Prostate gland (tissue), 2 donors: ENCODE measurements around the gene ZC3HAV1. TPM values are rescaled to one million over a fixed set of nuclear protein-coding genes. Genes with fewer than 3 reads are reported as not detected.

ENCODE experiments used
- DNase-seq: peaks from one replicate; pipeline ENCODE4 v3.0.0-alpha.2; 2019; ENCODE audit warnings: low spot score
- H3K27ac ChIP-seq, 2 donors: fragments of 200-600 bp; sonication (generic); 2 replicates each; pipeline ENCODE4 v1.5.1; 2017 to 2019
- H3K27me3 ChIP-seq: fragments of 200-600 bp; sonication (generic); replicated peaks from 2 replicates; pipeline ENCODE4 v1.5.1; 2019; ENCODE audit not compliant: insufficient read depth
- H3K36me3 ChIP-seq, 2 donors: fragments of 200-600 bp; sonication (generic); 1 replicate in 1 of 2; 2 replicates in 1 of 2; pipeline versions ENCODE4 v1.5.1 to v1.8.1; 2017 to 2019
- H3K4me1 ChIP-seq: fragments of 200-600 bp; sonication (generic); replicated peaks from 2 replicates; pipeline ENCODE4 v1.5.1; 2019
- H3K4me3 ChIP-seq, 2 donors: fragments of 200-600 bp; sonication (generic); 2 replicates each; pipeline ENCODE4 v1.5.1; 2017 to 2019
- H3K9me3 ChIP-seq: fragments of 200-600 bp; sonication (generic); 2 replicates; pipeline ENCODE4 v1.5.1; 2017
- CTCF ChIP-seq, 4 experiments: fragments of 200-600 bp in 2 of 4; fragments of 450-650 bp in 2 of 4; sonication (generic) in 2 of 4; IDR thresholded peaks; 1 replicate in 3 of 4; 2 replicates in 1 of 4; pipeline ENCODE4 v1.5.1; 2016 to 2019; ENCODE audit warnings: antibody characterized with exemption in 4 of 4, mild to moderate bottlenecking in 2 of 4, moderate library complexity in 2 of 4
- POLR2A ChIP-seq: fragments of 450-650 bp; IDR thresholded peaks from one replicate; pipeline ENCODE4 v1.6.1; 2016; ENCODE audit warnings: antibody characterized with exemption, mild to moderate bottlenecking
- POLR2AphosphoS5 ChIP-seq: sonication (generic); formaldehyde crosslinking; IDR thresholded peaks from one replicate; pipeline ENCODE4 v1.6.1; 2017; ENCODE audit warnings: antibody characterized with exemption
- WGBS: methylation state at CpG from one replicate; pipeline ENCODE4 v1.1.5; 2018; 5-methylcytosine and 5-hydroxymethylcytosine counted together
- intact Hi-C: fragments of 100-400 bp; cut with DNase I; formaldehyde crosslinking; loops from one replicate; pipeline ENCODE4 v1.14.2; 2022
- total RNA-seq, 2 donors: library from RNA; depleted of rRNA; stranded (reverse); fragments of >200 nt; gene quantifications; one replicate each; pipeline ENCODE4 v1.1.0, GENCODE V29; 2016

The ZC3HAV1 gene
- total RNA-seq, 2 donors from 2014 or later, result 41.2 to 47.9 TPM

- no peaks in the 10 kb centered on the region for H3K4me1 ChIP-seq
- no peaks in the 10 kb centered on the region for H3K9me3 ChIP-seq
- WGBS, result 99% methylated on average over 9 of the region's 9 CpGs
- no peaks in the 10 kb centered on the region for H3K27me3 ChIP-seq
- H3K36me3 ChIP-seq, result no peaks in the 10 kb centered on the region
- H3K4me3 ChIP-seq, result no peak overlapping the region
- TF ChIP-seq POLR2AphosphoS5 (no peak), CTCF (IDR thresholded peaks at IDR 0.05) (no peak), POLR2A (no peak)
- no peak for DNase-seq
- H3K27ac ChIP-seq, result no peak overlapping the region
- intact Hi-C loops, result no loop called here
Observed at GRCh38 chr7:139068544-139069399, 40.7 kb downstream of the ZC3HAV1 start.

GRCh38 chr7:139066315-139066714, 43.2 kb downstream of the ZC3HAV1 start:
- no peaks in the 10 kb centered on the region for H3K9me3 ChIP-seq
- no peak overlapping the region for H3K4me3 ChIP-seq
- no peaks in the 10 kb centered on the region for H3K27me3 ChIP-seq
- DNase-seq, result no peak
- H3K36me3 ChIP-seq, result no peaks in the 10 kb centered on the region
- H3K27ac ChIP-seq, result no peak overlapping the region
- no peaks in the 10 kb centered on the region for H3K4me1 ChIP-seq
- no peak for TF ChIP-seq POLR2A
- TF ChIP-seq POLR2AphosphoS5, result no peak
- no peak for TF ChIP-seq CTCF (IDR thresholded peaks at IDR 0.05)
- WGBS, result 86% methylated on average over 9 of the region's 9 CpGs
- intact Hi-C loops, result no loop called here

DNA sequence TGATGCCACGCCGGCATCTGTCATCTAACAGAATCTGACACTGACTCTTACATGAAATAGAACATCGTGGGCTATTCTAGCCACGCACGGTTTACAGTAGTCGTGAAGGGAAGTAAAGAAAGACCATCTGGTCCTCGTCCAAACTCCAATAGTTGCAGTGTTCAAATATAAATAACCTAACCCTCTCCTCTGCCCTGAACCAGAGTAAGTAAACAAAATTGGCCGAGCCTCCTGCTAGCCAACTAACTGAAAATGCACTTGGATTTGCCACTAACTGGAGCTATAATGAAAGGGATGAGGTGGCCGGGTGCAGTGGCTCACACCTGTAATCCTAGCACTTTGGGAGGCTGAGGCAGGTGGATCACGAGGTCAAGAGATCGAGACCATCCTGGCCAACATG, 44.2 kb downstream of the ZC3HAV1 start:
- Histone ChIP-seq H3K9me3 (no peaks in the 10 kb centered on the region), H3K4me3 (no peak overlapping the region), H3K4me1 (no peaks in the 10 kb centered on the region), H3K27me3 (no peaks in the 10 kb centered on the region), H3K36me3 (no peaks in the 10 kb centered on the region), H3K27ac (no peak overlapping the region)
- no peak for TF ChIP-seq CTCF (IDR thresholded peaks at IDR 0.05)
- no peak for TF ChIP-seq POLR2AphosphoS5
- no peak for TF ChIP-seq POLR2A
- intact Hi-C loops, result no loop called here
- 66% methylated on average over 11 of the region's 11 CpGs for WGBS
- DNase-seq, result no peak

DNA sequence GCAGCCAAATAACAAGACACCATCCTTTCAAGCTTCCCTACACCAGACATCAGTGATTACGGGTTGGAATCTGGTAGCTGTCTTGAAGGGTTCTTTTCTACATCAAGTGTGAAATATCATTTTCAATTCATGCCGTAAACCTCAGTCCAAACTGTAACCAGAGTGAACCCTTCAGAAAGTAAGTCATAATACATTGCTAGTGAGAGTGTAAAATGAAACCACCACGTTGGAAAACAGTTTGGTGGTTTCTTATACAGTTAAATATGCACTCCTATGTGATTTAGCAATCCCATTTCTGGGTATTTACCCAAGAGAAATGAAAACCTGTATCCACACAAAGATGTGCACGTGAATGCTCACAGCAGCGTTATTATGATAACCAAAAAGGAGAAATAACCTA, 48.1 kb downstream of the ZC3HAV1 start:
- no peak overlapping the region for H3K4me3 ChIP-seq
- H3K9me3 ChIP-seq, result no peaks in the 10 kb centered on the region
- H3K4me1 ChIP-seq, result no peaks in the 10 kb centered on the region
- no peak for TF ChIP-seq POLR2AphosphoS5
- TF ChIP-seq POLR2A, result no peak
- TF ChIP-seq CTCF (IDR thresholded peaks at IDR 0.05), result no peak
- WGBS, result 82% methylated on average over 5 of the region's 5 CpGs
- intact Hi-C loops, result no loop called here
- no peaks in the 10 kb centered on the region for H3K36me3 ChIP-seq
- no peaks in the 10 kb centered on the region for H3K27me3 ChIP-seq
- H3K27ac ChIP-seq, result no peak overlapping the region
- DNase-seq, result no peak

DNA sequence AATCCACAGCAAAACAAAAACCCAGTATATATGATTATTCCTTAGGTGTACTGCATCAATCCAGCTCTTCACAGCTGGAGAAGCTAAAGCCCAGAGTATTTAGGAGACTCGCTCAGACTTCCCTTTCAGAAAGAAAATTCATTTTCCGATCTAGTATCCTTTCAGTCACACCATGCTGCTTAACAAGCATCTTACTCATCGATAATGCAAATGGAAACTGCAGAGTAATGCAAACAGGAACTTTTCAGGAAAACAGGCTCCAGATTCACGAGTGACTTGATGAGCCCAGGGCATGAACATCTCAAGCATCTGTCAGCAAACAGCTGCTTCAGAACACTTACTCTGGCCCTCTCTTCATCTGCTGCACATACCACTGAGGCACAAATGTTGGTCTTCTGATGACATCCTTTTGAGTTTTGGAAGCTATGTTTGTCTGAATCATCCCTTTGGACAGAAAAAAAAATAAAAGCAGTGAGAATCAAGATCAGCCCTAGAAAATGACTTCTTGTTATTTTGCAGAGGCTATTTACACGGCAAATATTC, 48.8 kb downstream of the ZC3HAV1 start:
- intact Hi-C loops, result no loop called here
- TF ChIP-seq POLR2A (no peak), POLR2AphosphoS5 (no peak), CTCF (IDR thresholded peaks at IDR 0.05) (no peak)
- Histone ChIP-seq H3K9me3 (no peaks in the 10 kb centered on the region), H3K4me3 (no peak overlapping the region), H3K27ac (no peak overlapping the region), H3K36me3 (no peaks in the 10 kb centered on the region), H3K27me3 (no peaks in the 10 kb centered on the region), H3K4me1 (no peaks in the 10 kb centered on the region)
- no peak for DNase-seq
- WGBS, result 89% methylated on average over 5 of the region's 5 CpGs
